GM19099 (cell line): ENCODE measurements around the gene ITK.

Experiments
- POLR2A ChIP-seq: IDR thresholded peaks from 3 replicates; pipeline ENCODE4 v1.6.1; 2011; ENCODE audit warnings: low read depth; ENCODE audit not compliant: insufficient read length; ENCODE audit errors: extremely low read depth

Gene ITK

GRCh38 chr5:157216391-157217142 lies 35.9 kb downstream of the ITK start:
- no peak for TF ChIP-seq POLR2A

GRCh38 chr5:157217289-157218024 lies 36.8 kb downstream of the ITK start:
- no peak for TF ChIP-seq POLR2A

GRCh38 chr5:157219491-157220271 lies 39.0 kb downstream of the ITK start:
- TF ChIP-seq POLR2A: no peak

- no peak for TF ChIP-seq POLR2A
These were observed 41.3 kb downstream of the ITK start for GRCh38 chr5:157221959-157222358.

GRCh38 chr5:157222506-157223230 lies 42.0 kb downstream of the ITK start:
- TF ChIP-seq POLR2A: no peak

GRCh38 chr5:157225469-157226422 lies 45.1 kb downstream of the ITK start:
- no peak for TF ChIP-seq POLR2A

- TF ChIP-seq POLR2A: no peak
These were observed 50.0 kb downstream of the ITK start for GRCh38 chr5:157230610-157231009.

GRCh38 chr5:157232706-157233105 lies 52.1 kb downstream of the ITK start:
- TF ChIP-seq POLR2A: no peak

- no peak for TF ChIP-seq POLR2A
These were observed 52.9 kb downstream of the ITK start for GRCh38 chr5:157233515-157233914.

GRCh38 chr5:157236423-157236822 lies 55.8 kb downstream of the ITK start:
- no peak for TF ChIP-seq POLR2A

- no peak for TF ChIP-seq POLR2A
These were observed 60.8 kb downstream of the ITK start for GRCh38 chr5:157241483-157241882.

GRCh38 chr5:157245476-157245875 lies 64.8 kb downstream of the ITK start:
- TF ChIP-seq POLR2A: no peak

GRCh38 chr5:157245886-157246285 lies 65.2 kb downstream of the ITK start:
- TF ChIP-seq POLR2A: no peak

- TF ChIP-seq POLR2A: no peak
These were observed 66.6 kb downstream of the ITK start for GRCh38 chr5:157247267-157247666.
